ENCODE measurements around the gene ZNF462. TPM values are rescaled to one million over a fixed set of nuclear protein-coding genes. Genes with fewer than 3 reads are reported as not detected.

ZNF462 gene
- total and polyA plus RNA-seq, 4 donors = 0.35 to 2.1 (median 1.4) TPM

DNA sequence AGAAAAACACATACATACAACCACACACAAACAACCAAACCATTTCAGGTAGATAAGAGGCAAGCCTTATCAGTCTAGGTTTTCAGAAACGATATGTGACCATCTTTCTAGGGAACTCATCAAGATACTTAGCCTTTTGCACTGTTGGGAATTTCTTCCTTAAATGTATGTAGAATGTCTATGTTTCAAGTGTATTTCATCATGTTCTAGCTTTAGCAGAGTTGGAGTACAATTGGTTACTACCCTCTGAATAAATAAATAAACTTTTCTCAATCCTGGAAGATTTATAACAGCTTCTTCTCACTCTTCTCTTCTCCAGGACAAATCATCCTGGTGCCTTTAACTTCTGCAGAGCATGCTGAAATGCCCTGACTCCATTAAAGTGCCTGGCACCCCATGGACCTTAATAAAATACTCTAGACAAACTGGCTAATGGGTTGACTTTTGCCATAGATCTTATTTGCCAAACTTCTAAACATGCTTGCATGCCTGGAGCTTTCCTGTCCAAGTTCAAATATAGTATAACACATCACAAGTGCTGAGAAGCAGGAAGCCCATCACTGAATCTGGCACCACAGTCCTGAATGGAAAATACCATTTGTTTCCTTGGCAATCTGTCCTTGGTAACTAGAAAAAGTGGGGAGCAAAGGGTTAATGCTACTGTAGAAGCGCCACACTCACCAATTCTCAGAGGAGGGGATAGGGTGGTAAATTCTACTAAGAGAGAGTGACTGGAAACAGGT lies 33.1 kb upstream of the ZNF462 start:
- TF ChIP-seq GABPA (IDR thresholded peaks at IDR 0.05 in 1 of 2, conservative IDR thresholded peaks at IDR 0.05 in 1 of 2) (no peak), REST (IDR thresholded peaks at IDR 0.05) (no peak), HNF4G (IDR thresholded peaks at IDR 0.05) (no peak), ZBTB33 (IDR thresholded peaks at IDR 0.05) (no peak), EGR1 (IDR thresholded peaks at IDR 0.05; ENCODE audit: low read depth in 2 of 2) (no peak), SP1 (IDR thresholded peaks at IDR 0.05) (no peak), HNF4A (conservative IDR thresholded peaks at IDR 0.05) (no peak)
- DNase-seq (ENCODE audit: low spot score) = no peak

DNA sequence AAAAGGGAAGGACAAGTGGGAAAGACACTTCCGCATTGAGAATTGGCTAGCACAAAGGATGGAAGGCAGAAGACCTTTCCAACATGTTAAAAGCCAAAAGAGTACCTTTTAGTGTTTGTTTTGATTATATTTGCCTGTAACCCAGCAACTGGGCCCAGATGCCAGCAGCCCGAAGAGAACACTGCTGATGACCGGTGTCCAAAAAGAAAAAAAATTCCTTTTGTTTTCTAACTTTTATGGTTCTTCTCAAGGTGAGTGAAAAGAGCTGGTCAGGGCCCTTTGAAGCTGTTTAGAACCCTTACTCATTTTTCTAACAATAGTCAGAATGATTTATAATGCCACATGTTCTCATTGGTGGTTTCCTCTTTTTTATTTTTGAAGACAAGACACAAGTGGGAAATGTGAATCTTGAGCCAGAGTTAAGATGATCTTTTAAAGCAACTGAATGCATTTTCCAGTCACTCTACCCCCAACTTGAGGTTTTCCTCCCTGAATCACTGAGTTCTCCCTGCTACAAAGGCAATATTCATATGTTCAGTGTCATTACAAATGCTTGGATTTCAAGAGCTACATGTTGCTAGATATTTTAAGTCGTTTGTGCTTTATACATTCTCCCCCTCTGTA lies 32.3 kb upstream of the ZNF462 start:
- DNase-seq (ENCODE audit: low spot score) = no peak
- no peaks in the 10 kb centered on the region for H3K36me3 ChIP-seq (ENCODE audit: control insufficient read depth in 4 of 4, insufficient read depth in 3 of 4, low read depth in 1 of 4, low read length in 3 of 4)
- TF ChIP-seq FOXA2 (IDR thresholded peaks at IDR 0.05) (no peak), SP1 (IDR thresholded peaks at IDR 0.05) (no peak), RAD21 (IDR thresholded peaks at IDR 0.05) (no peak), HNF4A (conservative IDR thresholded peaks at IDR 0.05) (no peak), REST (IDR thresholded peaks at IDR 0.05) (no peak), NR2F2 (IDR thresholded peaks at IDR 0.05) (no peak)
- TF ChIP-seq, protein P1, sequence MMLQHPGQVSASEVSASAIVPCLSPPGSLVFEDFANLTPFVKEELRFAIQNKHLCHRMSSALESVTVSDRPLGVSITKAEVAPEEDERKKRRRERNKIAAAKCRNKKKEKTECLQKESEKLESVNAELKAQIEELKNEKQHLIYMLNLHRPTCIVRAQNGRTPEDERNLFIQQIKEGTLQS (IDR thresholded peaks at IDR 0.05) = no peak
- TF ChIP-seq, protein P2, sequence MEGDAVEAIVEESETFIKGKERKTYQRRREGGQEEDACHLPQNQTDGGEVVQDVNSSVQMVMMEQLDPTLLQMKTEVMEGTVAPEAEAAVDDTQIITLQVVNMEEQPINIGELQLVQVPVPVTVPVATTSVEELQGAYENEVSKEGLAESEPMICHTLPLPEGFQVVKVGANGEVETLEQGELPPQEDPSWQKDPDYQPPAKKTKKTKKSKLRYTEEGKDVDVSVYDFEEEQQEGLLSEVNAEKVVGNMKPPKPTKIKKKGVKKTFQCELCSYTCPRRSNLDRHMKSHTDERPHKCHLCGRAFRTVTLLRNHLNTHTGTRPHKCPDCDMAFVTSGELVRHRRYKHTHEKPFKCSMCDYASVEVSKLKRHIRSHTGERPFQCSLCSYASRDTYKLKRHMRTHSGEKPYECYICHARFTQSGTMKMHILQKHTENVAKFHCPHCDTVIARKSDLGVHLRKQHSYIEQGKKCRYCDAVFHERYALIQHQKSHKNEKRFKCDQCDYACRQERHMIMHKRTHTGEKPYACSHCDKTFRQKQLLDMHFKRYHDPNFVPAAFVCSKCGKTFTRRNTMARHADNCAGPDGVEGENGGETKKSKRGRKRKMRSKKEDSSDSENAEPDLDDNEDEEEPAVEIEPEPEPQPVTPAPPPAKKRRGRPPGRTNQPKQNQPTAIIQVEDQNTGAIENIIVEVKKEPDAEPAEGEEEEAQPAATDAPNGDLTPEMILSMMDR (IDR thresholded peaks at IDR 0.05; ENCODE audit: low read depth, low read length, missing input control) = no peak
- no peak overlapping the region for H3K4me3 ChIP-seq (ENCODE audit: low read depth in 1 of 3, low read length in 3 of 3)
- 57% methylated on average over 4 of the region's 4 CpGs for WGBS
- H3K27me3 ChIP-seq (ENCODE audit: control insufficient read depth in 4 of 4, insufficient read depth in 4 of 4, low read length in 3 of 4) = no peaks in the 10 kb centered on the region
- H3K27ac ChIP-seq (ENCODE audit: low read depth in 1 of 2, low read length in 2 of 2) = no peak overlapping the region
- H3K9ac ChIP-seq (ENCODE audit: low read depth in 1 of 2, low read length in 2 of 2) = no peak overlapping the region
- H3K9me3 ChIP-seq (ENCODE audit: control insufficient read depth in 4 of 4, low read length in 3 of 4) = peaks cover 0 to 2% (median 0%) of the 10 kb centered on the region in 4 donors
- peaks cover 0 to 3% (median 0%) of the 10 kb centered on the region in 4 donors for H3K4me1 ChIP-seq (ENCODE audit: control insufficient read depth in 4 of 4, insufficient read depth in 4 of 4, low read length in 3 of 4)

More for the DNA sequence above, 33.1 kb upstream of the ZNF462 start:
- Histone ChIP-seq H3K27me3 (ENCODE audit: control insufficient read depth in 4 of 4, insufficient read depth in 4 of 4, low read length in 3 of 4) (no peaks in the 10 kb centered on the region), H3K9ac (ENCODE audit: low read depth in 1 of 2, low read length in 2 of 2) (no peak overlapping the region), H3K36me3 (ENCODE audit: control insufficient read depth in 4 of 4, insufficient read depth in 3 of 4, low read depth in 1 of 4, low read length in 3 of 4) (no peaks in the 10 kb centered on the region), H3K27ac (ENCODE audit: low read depth in 1 of 2, low read length in 2 of 2) (no peak overlapping the region), H3K4me1 (ENCODE audit: control insufficient read depth in 4 of 4, insufficient read depth in 4 of 4, low read length in 3 of 4) (peaks cover 0 to 3% (median 0%) of the 10 kb centered on the region in 4 donors), H3K4me3 (ENCODE audit: low read depth in 1 of 3, low read length in 3 of 3) (no peak overlapping the region), H3K9me3 (ENCODE audit: control insufficient read depth in 4 of 4, low read length in 3 of 4) (peaks cover 0 to 2% (median 0%) of the 10 kb centered on the region in 4 donors)
- 68% methylated on average over 2 of the region's 2 CpGs for WGBS

Measured in liver (tissue), 9 donors.